Endometrial microvascular endothelial cells (primary cell): ENCODE data around the gene LMAN2. TPM values are rescaled to one million over a fixed set of nuclear protein-coding genes. Genes with fewer than 3 reads are reported as not detected.

Experiments used
- in situ Hi-C: cut with HindIII; loops from 2 replicates; pipeline ENCODE4 v1.10.0; 2017; ENCODE audit warnings: low sequenced_read_pairs, low pct_unique_long_range_greater_than_20kb; ENCODE audit errors: inconsistent ontology term
- total RNA-seq: library from RNA; depleted of rRNA; stranded (reverse); fragments of >200 nt; gene quantifications from one replicate; pipeline ENCODE4 v1.2.3, GENCODE V29; 2015; ENCODE audit errors: inconsistent ontology term

LMAN2 gene
- 318 TPM for total RNA-seq

GRCh38 chr5:177351392-177352329 is at the start of gene LMAN2:
TSS of gene LMAN2 (minus strand) at chr5:177351668. CDS start at chr5:177351647, 21 bp downstream.
- in situ Hi-C loops: no loop called here

- in situ Hi-C loops: no loop called here
Observed at GRCh38 chr5:177399997-177400868, 48.8 kb upstream of the LMAN2 start, which contains the start of gene PFN3. TSS of gene PFN3 (minus strand) at chr5:177400661. CDS start at chr5:177400576, 85 bp downstream.

GRCh38 chr5:177397875-177398390 is 46.5 kb upstream of the LMAN2 start:
- in situ Hi-C loops: no loop called here

DNA sequence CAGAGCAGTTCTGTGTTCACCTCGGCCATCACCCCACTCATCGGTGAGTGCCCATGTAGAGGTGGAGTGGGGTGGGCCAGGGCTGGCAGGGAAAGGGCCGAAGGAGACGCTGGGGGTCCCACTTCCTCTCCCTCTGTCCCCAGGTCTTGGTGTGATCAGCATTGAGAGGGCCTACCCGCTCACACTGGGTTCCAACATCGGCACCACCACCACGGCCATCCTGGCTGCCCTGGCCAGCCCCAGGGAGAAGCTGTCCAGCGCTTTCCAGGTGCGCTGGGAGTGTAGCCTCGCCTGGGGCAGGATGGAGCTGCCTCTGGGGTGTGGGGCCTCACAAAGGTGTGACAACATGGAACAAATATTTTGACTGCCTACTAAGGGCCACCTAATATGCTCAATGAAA is 45.3 kb upstream of the LMAN2 start:
- in situ Hi-C loops: no loop called here

DNA sequence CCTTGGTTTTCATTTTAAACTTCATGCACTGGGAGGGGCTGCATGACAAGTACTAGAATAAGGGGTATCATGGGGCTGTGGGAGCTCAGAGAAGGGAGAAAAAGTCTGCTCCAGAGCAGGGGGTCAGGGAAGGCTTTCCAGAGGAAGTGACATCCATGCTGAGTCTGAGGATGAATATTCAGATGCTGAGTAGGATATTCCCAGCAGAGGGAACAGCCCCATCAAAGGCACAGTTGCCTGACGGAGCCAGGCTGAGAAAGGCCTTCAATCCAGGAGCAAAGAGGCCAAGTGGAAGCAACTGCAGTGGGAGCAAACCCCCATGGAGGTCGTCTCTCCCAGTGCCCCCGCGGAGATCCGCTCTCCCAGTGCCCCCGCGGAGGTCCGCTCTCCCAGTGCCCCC is 44.6 kb upstream of the LMAN2 start:
- in situ Hi-C loops: no loop called here

DNA sequence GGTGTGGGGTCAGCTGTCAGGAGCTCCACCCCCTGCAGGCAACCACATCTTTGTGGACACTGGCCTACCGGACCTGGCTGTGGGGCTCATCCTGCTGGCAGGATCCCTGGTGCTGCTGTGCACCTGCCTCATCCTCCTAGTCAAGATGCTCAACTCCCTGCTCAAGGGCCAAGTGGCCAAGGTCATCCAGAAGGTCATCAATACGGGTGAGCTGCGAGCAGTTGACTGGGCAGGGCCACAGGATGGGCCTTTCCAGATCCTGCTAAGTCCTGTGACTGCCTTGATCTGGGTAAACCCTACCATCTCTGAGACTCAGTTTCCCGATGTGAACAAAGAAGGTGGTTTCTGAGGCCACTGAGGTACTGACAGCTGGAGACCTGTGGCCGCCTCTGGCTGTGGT is 42.5 kb upstream of the LMAN2 start:
- in situ Hi-C loops: no loop called here

DNA sequence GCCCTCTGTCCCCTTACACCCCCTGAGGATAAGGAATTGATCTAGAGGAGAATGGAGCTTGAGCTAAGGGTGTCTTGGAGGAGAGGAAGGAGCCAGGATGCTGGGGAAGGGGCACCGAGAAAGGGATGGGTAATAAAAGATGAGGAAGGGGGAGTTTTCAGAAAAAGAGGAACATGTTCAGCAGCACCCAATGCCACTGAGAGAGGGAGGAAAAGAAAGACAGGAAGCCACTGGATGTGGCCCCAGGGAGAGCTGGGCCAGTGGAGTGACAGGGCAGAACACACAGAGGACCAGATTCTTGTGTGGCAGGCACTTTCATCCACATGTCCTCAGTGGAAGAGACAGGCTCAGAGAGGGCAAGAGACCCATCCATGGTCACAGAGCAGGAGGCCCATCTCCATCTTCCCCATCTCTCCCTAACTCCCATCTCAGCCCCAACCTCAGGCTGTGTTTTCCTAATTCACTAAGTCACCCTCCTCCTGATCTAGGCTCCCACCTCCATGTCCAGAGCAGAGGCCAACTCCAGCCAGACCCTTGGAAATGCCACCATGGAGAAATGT is 41.8 kb upstream of the LMAN2 start:
- in situ Hi-C loops: no loop called here

DNA sequence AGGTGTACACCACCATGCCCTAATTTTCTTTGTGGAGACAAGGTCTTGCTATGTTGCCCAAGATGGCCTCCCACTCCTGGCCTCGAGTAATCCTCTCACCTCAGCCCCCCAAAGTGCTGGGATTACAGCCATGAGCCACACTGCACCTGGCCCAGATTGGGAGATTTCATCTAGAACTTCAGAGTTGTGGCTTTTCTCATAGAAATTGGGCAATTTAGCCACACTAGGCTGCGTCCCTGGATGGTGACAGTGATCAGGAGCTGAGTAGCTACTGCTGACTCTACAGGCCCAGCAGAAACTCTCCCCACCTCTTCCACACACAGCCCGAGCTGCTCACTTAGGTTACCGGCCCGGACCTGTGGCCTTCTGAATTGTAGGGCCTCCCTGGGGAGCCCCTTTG is 41.3 kb upstream of the LMAN2 start:
- in situ Hi-C loops: no loop called here

- in situ Hi-C loops: no loop called here
Observed at GRCh38 chr5:177390363-177391300, 39.2 kb upstream of the LMAN2 start.

DNA sequence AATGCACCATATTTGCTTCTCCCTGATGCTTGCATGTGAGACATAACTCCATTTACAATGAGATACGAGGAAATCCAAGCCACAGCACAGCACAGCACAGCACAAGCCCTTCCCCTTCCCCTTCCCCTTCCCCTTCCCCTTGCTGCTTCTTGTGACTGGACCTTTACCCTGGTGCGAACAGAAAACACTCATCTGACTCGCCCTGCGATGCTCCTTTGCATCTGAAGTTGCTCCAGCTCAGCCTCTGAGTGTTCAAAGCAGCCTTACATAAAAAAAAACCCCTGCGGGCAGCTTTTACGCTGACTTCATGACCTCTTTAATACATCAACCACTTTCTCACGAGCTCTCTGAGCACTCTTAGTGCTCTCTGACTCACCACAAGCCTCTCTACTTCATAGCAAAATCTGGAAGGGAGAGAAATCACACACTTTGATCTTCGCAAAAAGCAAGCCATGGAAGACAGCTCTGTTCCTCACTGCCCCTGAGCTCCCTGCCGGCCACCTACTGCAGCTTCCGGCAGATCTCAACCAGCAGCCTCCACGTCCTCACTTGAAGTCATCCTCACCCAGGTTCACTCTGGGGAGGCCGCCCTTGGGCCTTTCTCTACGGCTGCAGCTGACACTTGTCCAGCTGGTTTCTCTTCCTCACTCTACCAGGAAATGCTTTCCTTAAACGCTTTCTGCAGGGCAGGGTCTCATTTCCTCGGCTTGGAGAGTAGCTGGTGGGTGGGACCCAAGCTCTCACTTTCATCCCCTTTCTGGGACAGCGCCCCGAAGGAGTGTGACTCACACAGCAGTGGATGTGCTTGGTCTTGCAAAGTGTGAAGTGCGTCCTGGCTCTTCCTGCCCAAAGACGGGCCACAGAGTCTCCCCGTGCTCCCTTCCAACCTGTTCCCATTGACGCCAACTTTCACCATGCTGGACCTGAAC is 38.0 kb upstream of the LMAN2 start:
- in situ Hi-C loops: no loop called here

DNA sequence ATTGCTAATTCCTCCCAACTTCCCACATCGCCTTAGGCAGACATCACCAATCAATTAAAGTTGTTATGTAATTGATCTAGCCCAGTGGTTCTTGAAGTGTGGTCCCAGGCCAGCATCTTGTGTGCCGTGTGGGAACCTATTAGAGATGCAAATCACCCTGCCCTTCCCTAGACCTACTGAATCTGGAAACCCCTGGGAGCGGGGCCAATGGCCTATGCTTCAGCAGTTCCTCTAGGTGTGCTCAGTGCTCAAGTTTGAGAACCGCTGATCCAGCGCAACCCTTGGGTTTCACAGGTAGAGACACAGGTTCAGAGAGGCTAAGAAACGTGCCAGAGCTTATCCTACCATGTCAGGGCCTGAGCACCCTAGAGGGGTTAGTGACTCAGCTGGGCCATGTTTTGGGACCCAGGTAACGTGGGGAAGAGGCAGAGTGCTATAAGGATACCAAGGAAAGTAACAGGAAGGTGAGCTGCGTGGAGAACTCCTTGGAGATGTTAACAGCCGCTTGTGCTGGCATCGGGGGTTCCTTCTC is 37.1 kb upstream of the LMAN2 start:
- in situ Hi-C loops: no loop called here

DNA sequence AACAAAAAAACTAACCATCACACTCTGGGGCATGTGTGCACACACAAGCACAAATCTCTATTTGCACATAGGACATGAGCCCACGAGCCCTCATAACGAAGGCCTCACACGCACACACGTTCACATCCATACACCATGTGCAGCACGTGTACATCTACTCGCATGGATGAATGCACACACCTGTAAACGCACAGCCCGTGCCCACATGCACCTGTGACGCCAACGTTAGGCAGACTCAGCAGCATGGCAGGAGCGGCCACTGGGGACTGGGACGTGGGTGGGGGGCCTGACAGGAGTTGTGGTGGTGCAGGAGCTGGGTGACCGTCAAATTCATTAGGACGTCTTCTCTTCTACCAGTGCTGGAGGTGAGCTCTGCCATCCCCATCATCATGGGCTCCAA is 35.9 kb upstream of the LMAN2 start:
- in situ Hi-C loops: no loop called here

DNA sequence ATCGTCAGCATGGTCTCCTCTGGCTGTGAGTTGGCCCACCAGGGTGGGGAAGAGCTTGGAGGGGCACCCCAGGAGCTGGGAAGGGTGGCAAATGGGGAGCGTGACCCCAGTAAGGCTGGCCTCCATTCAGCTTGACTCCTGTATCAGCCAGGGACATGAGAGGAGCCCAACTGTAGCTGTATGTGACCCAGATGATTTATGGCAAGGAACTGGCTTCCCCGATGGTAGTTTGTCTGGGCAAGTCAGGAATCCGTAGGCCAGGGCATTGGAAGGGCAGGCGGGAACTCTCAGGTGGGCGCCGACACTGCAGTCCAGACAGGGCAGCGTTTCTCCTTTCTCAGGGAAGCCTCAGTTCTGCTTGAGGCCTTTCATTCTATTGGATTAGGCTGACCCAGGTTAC is 35.1 kb upstream of the LMAN2 start:
- in situ Hi-C loops: no loop called here

GRCh38 chr5:177385720-177386119 is 34.3 kb upstream of the LMAN2 start:
- in situ Hi-C loops: no loop called here

DNA sequence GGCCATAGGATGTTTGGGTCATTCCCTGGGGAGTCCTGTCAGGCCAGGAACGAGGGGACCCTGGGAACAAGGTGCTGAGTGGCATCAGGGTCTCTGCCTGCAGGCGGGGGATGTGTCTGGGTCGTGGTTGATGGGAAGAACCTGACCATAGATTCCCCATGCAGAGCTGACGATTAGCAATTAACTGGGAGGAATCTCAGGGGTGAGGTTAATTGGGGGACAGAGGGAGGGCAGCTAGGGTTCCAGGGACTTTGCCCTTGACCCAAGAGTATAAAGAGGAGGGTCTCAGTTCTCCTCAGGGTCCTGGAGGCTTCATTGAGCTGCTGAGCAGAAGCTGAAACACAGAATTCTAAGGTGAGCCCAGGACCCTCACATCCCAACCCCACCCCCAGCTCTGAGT is 32.7 kb upstream of the LMAN2 start, which contains the start of gene SLC34A1:
Gene SLC34A1, plus strand, starts transcription at position 301 of the 400 bp plus-strand sequence. CDS start 1,308 bp downstream, outside the sequence.
- in situ Hi-C loops: no loop called here

GRCh38 chr5:177383181-177383580 is 31.7 kb upstream of the LMAN2 start:
- in situ Hi-C loops: no loop called here
